HuH-7 (cell line): ENCODE measurements around the gene PPP1R14B.
"Not testable (repeated sequence)": the region's sequence is repeated elsewhere in the genome, so short reads cannot be mapped to it uniquely, and the experiment has no call there.

ENCODE experiments used
- DNase-seq: peaks from one replicate; pipeline ENCODE4 v3.0.0; 2011; ENCODE audit warnings: low spot score

Gene PPP1R14B

DNA sequence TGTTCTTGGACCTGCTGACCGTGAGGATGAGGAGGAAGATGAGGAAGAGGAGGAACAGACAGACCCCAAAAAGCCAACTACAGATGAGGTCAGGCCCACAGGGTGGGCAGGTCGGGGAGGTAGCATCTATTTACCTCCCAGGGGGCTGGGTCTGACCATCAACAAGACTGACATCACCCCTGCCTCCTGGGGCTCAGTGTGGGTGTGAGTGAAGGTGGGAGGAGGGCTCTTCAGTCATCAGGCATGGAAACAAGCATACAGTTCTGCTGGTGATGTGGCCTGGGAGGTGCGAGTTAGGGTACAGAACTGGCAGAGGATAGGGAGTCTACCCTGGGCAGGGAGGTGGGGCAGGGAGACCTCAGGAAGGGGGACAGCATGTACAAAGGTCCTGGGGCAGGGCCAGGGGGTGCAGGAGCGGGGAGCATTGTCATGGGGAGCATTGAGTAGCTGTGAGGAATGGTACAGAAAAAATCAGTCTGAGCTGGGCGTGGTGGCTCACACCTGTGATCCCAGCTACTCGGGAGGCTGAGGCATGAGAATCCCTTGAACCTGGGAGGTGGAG lies 13.5 kb upstream of the PPP1R14B start:
- no peak for DNase-seq

GRCh38 chr11:64259533-64260067 lies 12.9 kb upstream of the PPP1R14B start:
- no peak for DNase-seq

DNA sequence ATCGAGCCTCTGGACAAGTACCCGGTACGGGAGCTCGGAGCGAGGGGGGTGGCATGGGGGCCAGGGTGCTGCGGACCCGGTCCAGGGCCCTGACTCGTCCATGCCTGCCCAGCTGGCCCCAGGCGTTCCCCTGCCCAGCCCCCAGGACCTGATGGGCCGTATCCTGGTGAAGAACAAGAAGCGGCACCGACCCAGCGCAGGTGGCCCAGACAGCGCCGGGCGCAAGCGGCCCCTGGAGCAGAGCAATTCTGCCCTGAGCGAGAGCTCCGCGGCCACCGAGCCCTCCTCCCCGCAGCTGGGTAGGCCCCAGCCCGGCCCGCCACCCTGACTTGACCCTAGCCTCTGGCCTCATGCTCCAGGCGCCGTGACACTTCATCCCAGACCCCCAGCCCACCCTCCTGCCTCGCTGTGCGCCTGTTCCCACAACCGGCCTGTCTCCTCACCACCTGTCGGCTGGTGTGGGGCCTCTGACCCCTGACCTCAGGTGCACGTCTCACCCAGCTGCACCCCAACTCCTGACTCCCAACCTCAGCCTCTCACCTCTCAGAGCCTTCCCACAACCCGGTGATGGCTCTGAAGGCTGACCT lies 12.3 kb upstream of the PPP1R14B start:
- no peak for DNase-seq

GRCh38 chr11:64258356-64258755 lies 11.6 kb upstream of the PPP1R14B start:
- DNase-seq = no peak

DNA sequence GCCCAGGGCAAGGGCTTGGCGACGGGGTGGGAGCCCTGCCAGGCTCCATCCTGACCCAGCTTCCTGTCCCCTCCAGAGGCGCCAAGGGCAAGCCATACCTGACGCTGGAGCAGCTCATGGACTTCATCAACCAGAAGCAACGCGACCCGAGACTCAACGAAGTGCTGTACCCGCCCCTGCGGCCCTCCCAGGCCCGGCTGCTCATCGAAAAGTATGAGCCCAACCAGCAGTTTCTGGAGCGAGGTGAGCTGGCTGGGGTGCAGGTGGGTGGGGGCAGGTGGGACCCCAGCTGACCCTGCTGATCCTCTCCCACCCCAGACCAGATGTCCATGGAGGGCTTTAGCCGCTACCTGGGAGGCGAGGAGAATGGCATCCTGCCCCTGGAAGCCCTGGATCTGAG lies 9.6 kb upstream of the PPP1R14B start:
- no peak for DNase-seq

DNA sequence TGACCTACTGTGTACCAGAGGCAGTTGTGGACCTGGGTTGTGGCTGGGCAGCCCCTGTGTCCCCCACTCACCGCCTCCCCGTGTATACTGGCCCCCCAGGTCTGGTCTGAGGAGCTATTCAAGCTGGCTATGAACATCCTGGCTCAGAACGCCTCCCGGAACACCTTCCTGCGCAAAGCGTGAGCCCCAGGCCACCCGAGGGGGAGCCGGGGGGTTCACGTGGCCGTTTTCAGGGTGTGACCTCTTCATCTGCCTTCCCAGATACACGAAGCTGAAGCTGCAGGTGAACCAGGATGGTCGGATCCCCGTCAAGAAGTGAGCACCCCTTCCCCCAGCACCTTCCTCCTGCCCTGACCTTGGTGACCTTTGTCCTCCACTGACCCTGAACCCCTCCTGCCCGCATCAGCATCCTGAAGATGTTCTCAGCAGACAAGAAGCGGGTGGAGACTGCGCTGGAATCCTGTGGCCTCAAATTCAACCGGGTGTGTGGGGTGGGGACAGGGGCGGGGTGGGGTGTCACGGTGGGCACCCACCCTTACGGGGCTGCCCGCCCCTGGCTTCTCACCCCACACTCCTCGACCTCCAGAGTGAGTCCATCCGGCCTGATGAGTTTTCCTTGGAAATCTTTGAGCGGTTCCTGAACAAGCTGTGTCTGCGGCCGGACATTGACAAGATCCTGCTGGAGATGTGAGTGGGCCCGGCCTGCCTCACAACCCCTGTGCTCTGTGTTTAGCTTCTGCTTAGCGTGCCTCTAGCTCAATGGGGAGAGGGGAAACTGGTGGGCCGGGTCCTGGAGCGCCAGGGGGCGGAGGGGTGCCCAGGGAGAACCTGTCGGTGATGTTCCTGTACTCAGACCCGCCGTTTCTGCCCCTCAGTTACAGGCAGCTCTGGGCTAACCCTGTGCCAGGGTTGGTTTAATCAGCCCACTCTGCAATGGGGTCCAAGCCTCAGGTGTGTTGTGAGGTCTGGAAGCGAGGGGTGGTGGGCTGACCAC lies 8.7 kb upstream of the PPP1R14B start:
- no peak for DNase-seq

DNA sequence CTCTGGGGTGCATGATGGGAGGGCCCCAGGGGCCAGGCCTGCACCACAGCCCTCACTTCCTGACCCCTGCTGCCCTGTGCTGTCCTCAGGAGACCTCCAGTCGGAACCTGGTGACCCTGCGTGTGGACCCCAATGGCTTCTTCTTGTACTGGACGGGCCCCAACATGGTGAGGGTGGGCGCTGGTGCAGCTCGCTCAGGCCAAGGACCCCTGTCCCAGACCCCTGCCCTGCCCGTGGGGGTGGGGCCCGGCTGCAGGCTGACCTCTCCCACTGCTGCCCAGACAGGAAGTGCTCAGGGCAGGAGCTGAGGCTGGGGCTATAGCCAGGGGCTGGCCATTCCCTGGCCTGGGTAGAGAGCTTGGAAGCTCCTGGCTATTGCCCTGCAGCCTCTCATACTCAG lies 7.6 kb upstream of the PPP1R14B start:
- DNase-seq = no peak

DNA sequence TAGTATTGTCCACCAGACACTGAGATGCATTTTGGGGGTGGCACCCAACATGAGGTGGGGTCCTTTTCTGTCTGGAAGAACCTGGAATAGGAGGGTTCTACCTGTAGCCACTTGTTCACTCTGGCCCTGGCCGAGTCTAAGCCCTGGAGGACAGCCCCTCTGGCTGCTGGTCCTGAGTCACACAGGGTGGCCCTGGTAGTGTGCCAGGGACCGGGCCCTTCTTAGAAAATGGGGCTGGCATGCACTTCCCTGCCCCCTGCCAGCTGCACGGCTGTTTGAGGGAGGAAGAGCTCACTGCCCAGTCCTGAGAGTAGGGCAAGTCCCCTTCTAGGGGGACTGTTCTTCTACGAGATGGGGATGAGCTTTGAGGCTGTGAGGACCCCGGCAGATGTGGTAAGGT lies 6.7 kb upstream of the PPP1R14B start:
- no peak for DNase-seq

DNA sequence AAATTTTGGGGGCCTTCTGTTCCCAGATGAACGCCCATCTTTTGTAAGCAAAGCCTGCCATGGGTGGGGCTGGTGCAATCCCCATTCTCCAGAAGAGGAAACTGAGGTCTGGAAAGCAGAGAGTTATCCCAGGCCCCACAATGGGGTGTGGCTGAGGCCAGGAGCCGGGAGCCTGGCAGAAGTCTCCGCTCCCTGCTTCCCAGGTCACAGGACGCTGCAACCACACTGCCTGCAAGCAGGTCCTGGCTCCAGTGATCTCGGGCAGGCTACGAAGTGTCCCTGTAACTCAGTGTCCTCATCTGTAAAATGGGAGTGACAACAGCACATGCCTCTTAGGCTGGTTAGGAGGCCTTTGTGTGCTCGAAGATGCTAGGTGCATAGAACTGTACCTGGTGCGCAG lies 6.3 kb upstream of the PPP1R14B start:
- DNase-seq = no peak

DNA sequence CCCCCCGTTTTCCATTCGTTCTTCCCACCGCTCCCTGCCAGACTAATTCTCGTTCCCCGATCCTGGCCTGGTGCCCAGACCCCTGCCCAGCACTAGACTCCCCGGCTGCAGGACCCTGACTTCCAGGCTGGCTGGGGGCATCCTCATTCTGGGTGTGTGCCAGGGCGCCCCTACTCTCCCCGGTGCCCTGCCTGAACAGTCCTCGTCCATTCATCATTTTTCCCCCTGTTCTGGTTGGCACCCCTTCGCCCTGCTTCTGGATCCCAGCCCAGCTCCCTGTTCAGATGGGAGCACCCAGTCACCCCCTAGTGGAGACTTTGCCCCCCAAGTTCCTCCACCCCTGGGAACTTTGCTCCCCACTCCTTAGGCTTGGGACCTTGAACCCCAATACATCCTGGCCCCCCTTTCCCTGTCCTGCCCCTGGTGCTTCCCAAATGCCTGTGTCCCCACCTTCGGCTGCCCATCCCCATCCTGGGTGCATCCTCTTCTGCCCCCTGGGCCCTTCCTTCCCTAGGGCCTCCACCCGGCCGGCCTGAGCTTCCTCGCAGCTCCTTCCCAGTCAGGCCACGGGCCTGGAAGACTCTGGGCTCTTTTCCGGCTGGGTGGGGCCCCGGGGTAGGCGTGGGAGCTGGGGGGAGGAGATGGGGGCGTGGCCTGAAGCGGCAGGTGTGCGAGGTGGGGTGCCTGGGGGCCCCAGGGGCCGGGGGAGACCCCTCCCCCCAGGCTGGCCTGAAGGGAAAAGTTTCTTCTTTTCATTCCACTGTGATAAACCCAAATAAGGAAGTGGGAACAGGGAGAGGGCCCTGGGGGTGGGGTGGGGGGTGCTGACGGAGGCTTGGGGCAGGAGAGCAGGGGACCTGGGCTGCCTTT lies 5.5 kb upstream of the PPP1R14B start:
- no peak for DNase-seq

GRCh38 chr11:64251753-64252002 lies 4.9 kb upstream of the PPP1R14B start:
- no peak for DNase-seq

- peak; percentile 70 for DNase-seq
Observed at GRCh38 chr11:64251016-64251752, 4.4 kb upstream of the PPP1R14B start, which contains the start of gene PLCB3. PLCB3 (plus strand) TSS chr11:64251530; CDS start chr11:64251650, 120 bp downstream.

- DNase-seq = no peak
Observed at GRCh38 chr11:64250415-64251015, 3.8 kb upstream of the PPP1R14B start.

DNA sequence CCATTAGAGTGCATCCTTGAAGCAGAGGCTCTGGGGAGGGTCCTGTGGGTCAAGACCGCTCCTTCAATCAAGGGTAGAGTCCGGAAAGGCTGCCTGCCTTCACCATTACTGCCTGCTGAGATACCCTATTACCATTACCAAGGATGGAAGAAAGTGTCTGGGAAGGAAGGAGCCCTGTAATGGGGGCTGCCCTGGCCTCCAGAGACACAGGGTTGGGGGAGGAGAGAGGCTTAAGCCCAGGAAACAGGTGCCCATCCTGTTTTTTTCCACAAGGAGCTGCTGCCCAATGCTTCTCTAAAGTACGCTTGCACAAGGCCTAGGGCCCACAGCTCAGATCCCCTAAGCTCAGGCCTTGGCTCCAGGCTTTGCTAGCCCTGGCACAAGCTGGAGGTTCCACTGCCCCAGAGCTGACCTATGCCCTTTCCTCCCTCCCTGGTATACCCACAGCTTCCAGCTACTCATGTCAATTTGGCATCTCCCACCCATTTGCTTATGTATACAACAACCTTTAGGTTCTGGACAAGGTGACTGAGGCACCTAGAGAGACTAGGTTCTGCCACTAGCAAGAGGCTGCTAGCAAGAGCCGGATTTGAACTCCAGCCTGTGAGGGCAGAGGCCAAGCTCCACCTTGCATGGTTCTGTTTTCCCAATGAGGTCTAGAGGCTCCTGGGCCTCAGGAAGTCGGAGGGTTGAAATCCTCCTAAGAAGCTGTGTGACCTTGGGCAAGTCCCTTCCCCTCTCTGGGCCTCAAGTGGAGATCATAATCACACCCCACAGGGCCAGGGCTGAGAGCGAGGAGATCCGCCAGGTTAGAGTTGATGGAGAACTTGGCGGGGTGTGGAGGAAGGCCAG lies 3.0 kb upstream of the PPP1R14B start:
- DNase-seq = no peak

GRCh38 chr11:64249038-64249437 lies 2.3 kb upstream of the PPP1R14B start:
- no peak for DNase-seq

- DNase-seq = no peak
Observed at GRCh38 chr11:64248578-64248977, 1.8 kb upstream of the PPP1R14B start.

DNA sequence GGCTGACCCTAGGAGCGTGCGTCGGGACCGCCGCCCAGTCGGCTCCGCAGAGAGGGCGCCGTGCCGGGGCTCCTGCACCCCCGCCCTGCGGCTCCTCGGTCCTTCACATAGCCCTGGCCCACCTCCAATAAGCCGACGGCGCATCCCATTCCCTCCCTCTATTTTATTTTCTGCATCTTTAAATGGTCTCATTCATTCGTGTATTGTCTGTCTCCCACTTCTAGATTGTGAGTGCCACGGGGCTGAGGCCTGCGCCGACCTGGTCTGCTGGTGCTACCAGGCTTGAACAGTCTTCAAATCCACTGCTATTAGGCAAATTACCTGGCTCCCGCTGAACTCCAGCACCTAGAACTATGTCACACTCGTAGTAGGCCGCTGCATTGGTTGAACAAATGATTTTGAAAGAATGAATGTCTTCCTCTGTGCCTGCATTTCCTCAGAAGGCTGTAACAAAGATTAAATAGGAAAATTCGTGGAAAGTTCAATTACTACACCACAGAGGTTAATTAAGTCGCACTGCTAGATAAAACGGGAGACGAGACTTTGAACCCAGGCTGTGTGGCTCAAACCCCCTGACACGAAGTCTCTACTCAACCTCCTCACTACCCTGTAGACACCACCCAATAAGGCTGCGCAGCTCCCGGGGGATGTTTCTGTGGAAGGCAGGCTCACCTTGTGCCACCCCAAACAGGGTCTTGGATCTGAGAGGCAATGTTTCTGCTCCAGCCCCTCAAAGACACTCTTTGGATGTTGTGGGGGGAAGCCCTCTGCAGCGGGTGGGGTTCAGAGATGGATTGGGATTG lies 1.2 kb upstream of the PPP1R14B start:
- no peak for DNase-seq

DNA sequence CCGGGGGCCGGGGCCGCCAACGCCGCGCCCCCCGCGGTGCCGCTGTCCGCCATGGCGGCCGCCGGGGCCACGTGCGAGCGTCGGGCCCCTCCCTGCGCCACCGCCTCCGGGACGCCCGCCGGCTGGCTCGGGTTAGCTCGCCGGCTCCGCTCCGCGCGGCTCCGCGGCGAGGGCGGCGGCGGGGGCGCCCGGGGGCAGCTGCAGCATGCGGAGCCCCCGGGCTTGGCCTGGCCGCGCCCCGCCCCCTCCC lies 197 bp downstream of the PPP1R14B start:
- DNase-seq = not testable (repeated sequence)

- no peak for DNase-seq
Observed at GRCh38 chr11:64245797-64246620, 734 bp downstream of the PPP1R14B start.
